ENCODE data around the gene DTX1. TPM values are rescaled to one million over a fixed set of nuclear protein-coding genes. Genes with fewer than 3 reads are reported as not detected.

The DTX1 gene
- total and polyA plus RNA-seq, 2 of the 13 experiments (the other 11 are each of a cell fraction or from before 2014, with no cell fraction given) = not detected

- TF ChIP-seq E2F5 (CRISPR knock-in tag; conservative IDR thresholded peaks at IDR 0.05) = no peak
- no peak for TF ChIP-seq SMAD1 (CRISPR knock-in tag; IDR thresholded peaks at IDR 0.05; ENCODE audit: borderline replicate concordance, low read depth)
- no peak for TF ChIP-seq CENPX (CRISPR knock-in tag; IDR thresholded peaks at IDR 0.05)
- TF ChIP-seq RARG (CRISPR knock-in tag; IDR thresholded peaks at IDR 0.05; ENCODE audit: low read depth) = no peak
- TF ChIP-seq ZFX (CRISPR knock-in tag; IDR thresholded peaks at IDR 0.05; ENCODE audit: low read depth) = no peak
Measured at GRCh38 chr12:113109360-113109759, 52.8 kb downstream of the DTX1 start (continued).

DNA sequence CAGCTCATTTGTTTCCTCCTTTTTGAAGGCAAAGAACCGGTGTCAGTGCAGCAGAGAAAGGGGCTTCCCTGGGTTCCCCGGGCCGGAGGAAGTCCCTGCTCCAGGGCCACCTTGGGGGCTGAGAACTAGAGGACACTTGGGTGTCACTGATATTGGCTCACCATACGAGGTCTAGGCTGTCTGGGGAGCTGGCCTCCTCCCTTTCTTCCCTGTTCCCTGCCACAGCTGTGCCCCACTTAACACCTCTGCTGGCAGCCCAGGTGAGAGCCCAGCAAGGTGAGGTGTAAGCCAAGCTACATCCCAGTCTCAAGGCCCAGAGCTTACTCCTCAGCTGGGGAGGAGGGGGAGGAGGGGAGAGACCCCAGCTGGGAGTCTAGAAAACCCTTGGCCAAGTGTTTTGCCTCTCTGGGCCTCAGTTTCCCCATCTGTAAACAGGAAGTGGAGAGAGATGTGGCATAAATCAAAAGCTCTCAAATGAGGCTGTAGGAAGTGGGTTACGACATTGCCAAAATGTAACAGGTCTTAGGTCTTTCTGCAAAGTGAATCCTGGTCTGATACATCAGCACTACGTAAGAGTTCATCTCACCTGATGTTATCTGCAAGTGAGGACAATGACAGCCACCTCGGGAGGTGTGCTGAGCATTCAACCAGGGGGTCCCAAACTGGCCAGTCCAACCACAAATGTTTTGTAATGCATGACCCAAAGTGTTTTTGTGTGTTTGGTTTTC is 53.5 kb downstream of the DTX1 start:
- WGBS (ENCODE audit: low lambda C conversion rate) = 13% methylated on average over 7 of the region's 7 CpGs
- Histone ChIP-seq H3K36me3 (replicated peaks in 1 of 2; ENCODE audit: control insufficient read depth in 1 of 2, insufficient read depth in 2 of 2, low read length in 2 of 2) (no peaks in the 10 kb centered on the region), H3K4me3 (replicated peaks in 1 of 3; ENCODE audit: insufficient read depth in 1 of 3, low read depth in 2 of 3, low read length in 3 of 3) (no peak overlapping the region), H3K9ac (ENCODE audit: insufficient read depth, low read depth, low read length) (no peak overlapping the region), H3K9me3 (ENCODE audit: low read length) (no peaks in the 10 kb centered on the region), H3K4me1 (ENCODE audit: insufficient read depth, low read length) (no peaks in the 10 kb centered on the region), H2AFZ (ENCODE audit: low read length) (no peak overlapping the region), H3K27me3 (ENCODE audit: control insufficient read depth in 1 of 2, insufficient read depth in 2 of 2, low read length in 2 of 2) (peaks cover 0 to 5% of the 10 kb centered on the region in 2 experiments; a peak in 2 of 5 replicates), H3K79me2 (ENCODE audit: insufficient read depth, low read length) (no peaks in the 10 kb centered on the region), H3K27ac (ENCODE audit: extremely low read length, insufficient read depth, low read length) (no peak overlapping the region), H3K4me2 (ENCODE audit: low read depth, low read length) (no peak overlapping the region), H4K20me1 (ENCODE audit: insufficient read depth, low read length) (no peaks in the 10 kb centered on the region)
- no peak for FAIRE-seq
- no peak for DNase-seq (ENCODE audit: low spot score)
- in situ Hi-C loops (cut with HindIII; ENCODE audit: extremely low pct_ligation_motif_present, low pct_unique_long_range_greater_than_20kb) (no loop called here), intact Hi-C loops (cut with micrococcal nuclease; ENCODE audit: unreplicated experiment) (no loop called here)
- CTCF ChIA-PET (ENCODE audit: low intra/inter-chr PET ratio, low total read pairs) = no interaction called here
- TF ChIP-seq PCBP2 (optimal IDR thresholded peaks at IDR 0.05; ENCODE audit: low read depth, low read length, poor library complexity, severe bottlenecking) = no peak
- no peak for TF ChIP-seq PITX1 (CRISPR knock-in tag; IDR thresholded peaks at IDR 0.05)
- TF ChIP-seq, protein P1, sequence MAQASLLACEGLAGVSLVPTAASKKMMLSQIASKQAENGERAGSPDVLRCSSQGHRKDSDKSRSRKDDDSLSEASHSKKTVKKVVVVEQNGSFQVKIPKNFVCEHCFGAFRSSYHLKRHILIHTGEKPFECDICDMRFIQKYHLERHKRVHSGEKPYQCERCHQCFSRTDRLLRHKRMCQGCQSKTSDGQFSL (CRISPR knock-in tag; IDR thresholded peaks at IDR 0.05) = no peak
- TF ChIP-seq KDM5A (IDR thresholded peaks at IDR 0.05; ENCODE audit: borderline replicate concordance, low read length) = no peak
- no peak for TF ChIP-seq ZNF101 (CRISPR knock-in tag; IDR thresholded peaks at IDR 0.05; ENCODE audit: borderline replicate concordance, low read depth)
- TF ChIP-seq, protein P2, sequence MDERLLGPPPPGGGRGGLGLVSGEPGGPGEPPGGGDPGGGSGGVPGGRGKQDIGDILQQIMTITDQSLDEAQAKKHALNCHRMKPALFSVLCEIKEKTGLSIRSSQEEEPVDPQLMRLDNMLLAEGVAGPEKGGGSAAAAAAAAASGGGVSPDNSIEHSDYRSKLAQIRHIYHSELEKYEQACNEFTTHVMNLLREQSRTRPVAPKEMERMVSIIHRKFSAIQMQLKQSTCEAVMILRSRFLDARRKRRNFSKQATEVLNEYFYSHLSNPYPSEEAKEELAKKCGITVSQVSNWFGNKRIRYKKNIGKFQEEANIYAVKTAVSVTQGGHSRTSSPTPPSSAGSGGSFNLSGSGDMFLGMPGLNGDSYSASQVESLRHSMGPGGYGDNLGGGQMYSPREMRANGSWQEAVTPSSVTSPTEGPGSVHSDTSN (CRISPR knock-in tag; IDR thresholded peaks at IDR 0.05) = no peak
- no peak for TF ChIP-seq MED8 (CRISPR knock-in tag; IDR thresholded peaks at IDR 0.05; ENCODE audit: insufficient replicate concordance)
- TF ChIP-seq TAF15 (IDR thresholded peaks at IDR 0.05; ENCODE audit: low read depth, low read length, poor library complexity, severe bottlenecking) = no peak
- TF ChIP-seq, protein P3, sequence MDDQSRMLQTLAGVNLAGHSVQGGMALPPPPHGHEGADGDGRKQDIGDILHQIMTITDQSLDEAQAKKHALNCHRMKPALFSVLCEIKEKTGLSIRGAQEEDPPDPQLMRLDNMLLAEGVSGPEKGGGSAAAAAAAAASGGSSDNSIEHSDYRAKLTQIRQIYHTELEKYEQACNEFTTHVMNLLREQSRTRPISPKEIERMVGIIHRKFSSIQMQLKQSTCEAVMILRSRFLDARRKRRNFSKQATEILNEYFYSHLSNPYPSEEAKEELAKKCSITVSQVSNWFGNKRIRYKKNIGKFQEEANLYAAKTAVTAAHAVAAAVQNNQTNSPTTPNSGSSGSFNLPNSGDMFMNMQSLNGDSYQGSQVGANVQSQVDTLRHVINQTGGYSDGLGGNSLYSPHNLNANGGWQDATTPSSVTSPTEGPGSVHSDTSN (CRISPR knock-in tag; IDR thresholded peaks at IDR 0.05; ENCODE audit: borderline replicate concordance) = no peak
- no peak for TF ChIP-seq SNAI1 (CRISPR knock-in tag; IDR thresholded peaks at IDR 0.05; ENCODE audit: borderline replicate concordance)
- no peak for TF ChIP-seq ZNF121 (CRISPR knock-in tag; IDR thresholded peaks at IDR 0.05)
- TF ChIP-seq POGZ (CRISPR knock-in tag; IDR thresholded peaks at IDR 0.05) = no peak
- POLR2A ChIA-PET = no interaction called here
- no peak for ATAC-seq
- no TSS peak for BruUV-seq (replicated peaks)

Data from HepG2 (cell line).